Stimulated activated naive CD8-positive, alpha-beta T cell treated with anti-CD3 and anti-CD28 coated beads, Interleukin-15, Interleukin-2, amounts not matched to agents 100 U/mL and 50 U/mL, for 24 hours (primary cell): ENCODE results near the gene MAN2B2.

Source experiments
- ATAC-seq: fragments of 150-1000 bp; cut with Tn5 transposase; one replicate; pipeline ENCODE4 v1.10.0; 2021
- DNase-seq: peaks from one replicate; pipeline ENCODE4 v3.0.0; 2021

MAN2B2 gene

GRCh38 chr4:6595897-6596537 lies 21.0 kb downstream of the MAN2B2 start:
- ATAC-seq, result no peak

GRCh38 chr4:6596948-6597347 lies 22.0 kb downstream of the MAN2B2 start:
- ATAC-seq (no peak), DNase-seq (no peak)

More at GRCh38 chr4:6595897-6596537, 21.0 kb downstream of the MAN2B2 start:
- DNase-seq, result no peak

GRCh38 chr4:6598127-6598526 lies 23.1 kb downstream of the MAN2B2 start:
- DNase-seq, result no peak
- no peak for ATAC-seq

- DNase-seq (no peak), ATAC-seq (no peak)
Observed at GRCh38 chr4:6598641-6599040, 23.7 kb downstream of the MAN2B2 start.

- ATAC-seq (no peak), DNase-seq (no peak)
Observed at GRCh38 chr4:6601661-6602250, 26.8 kb downstream of the MAN2B2 start.

- DNase-seq (no peak), ATAC-seq (no peak)
Observed at GRCh38 chr4:6602289-6602688, 27.3 kb downstream of the MAN2B2 start.

- ATAC-seq (no peak), DNase-seq (no peak)
Observed at GRCh38 chr4:6603128-6603527, 28.1 kb downstream of the MAN2B2 start.

- DNase-seq, result no peak
- no peak for ATAC-seq
Observed at GRCh38 chr4:6605114-6605513, 30.1 kb downstream of the MAN2B2 start.

GRCh38 chr4:6605605-6606004 lies 30.6 kb downstream of the MAN2B2 start:
- ATAC-seq, result no peak
- no peak for DNase-seq

- no peak for ATAC-seq
- DNase-seq, result no peak
Observed at GRCh38 chr4:6606465-6607235, 31.7 kb downstream of the MAN2B2 start.

GRCh38 chr4:6607368-6608055 lies 32.5 kb downstream of the MAN2B2 start:
- DNase-seq (no peak), ATAC-seq (no peak)

GRCh38 chr4:6608758-6609414 lies 33.9 kb downstream of the MAN2B2 start:
- ATAC-seq (no peak), DNase-seq (peak; percentile 19)

- DNase-seq (no peak), ATAC-seq (no peak)
Observed at GRCh38 chr4:6609415-6610079, 34.6 kb downstream of the MAN2B2 start.

GRCh38 chr4:6610856-6611430 lies 36.0 kb downstream of the MAN2B2 start:
- no peak for DNase-seq
- ATAC-seq, result no peak

GRCh38 chr4:6612961-6613675 lies 38.1 kb downstream of the MAN2B2 start:
- DNase-seq, result no peak
- ATAC-seq, result no peak

- DNase-seq (no peak), ATAC-seq (no peak)
Observed at GRCh38 chr4:6613676-6614651, 39.0 kb downstream of the MAN2B2 start.

- no peak for ATAC-seq
Observed at GRCh38 chr4:6614701-6615230, 39.8 kb downstream of the MAN2B2 start.

GRCh38 chr4:6616087-6616995 lies 41.4 kb downstream of the MAN2B2 start:
- no peak for DNase-seq
- ATAC-seq, result no peak

More at GRCh38 chr4:6614701-6615230, 39.8 kb downstream of the MAN2B2 start:
- no peak for DNase-seq
